Stimulated activated effector memory CD8-positive, alpha-beta T cell treated with anti-CD3 and anti-CD28 coated beads, Interleukin-12 subunit alpha, Interleukin-12 subunit beta, amount 100 ng/mL, for 72 hours (primary cell): ENCODE results near the gene UXT.
"Not testable (repeated sequence)": the region's sequence is repeated elsewhere in the genome, so short reads cannot be mapped to it uniquely, and the experiment has no call there.

Source experiments
- ATAC-seq: fragments of 150-1000 bp; cut with Tn5 transposase; 2 replicates; pipeline ENCODE4 v1.10.0; 2021
- DNase-seq, 2 donors: peaks; one replicate each; pipeline ENCODE4 v3.0.0; 2021 to 2022; ENCODE audit warnings: low spot score in 2 of 2
- H3K27ac Mint-ChIP-seq: one replicate; pipeline ENCODE4 v1.8.0; 2022; ENCODE audit warnings: mild to moderate bottlenecking, mixed read lengths
- H3K36me3 Mint-ChIP-seq: one replicate; pipeline ENCODE4 v1.8.0; 2022; ENCODE audit warnings: mild to moderate bottlenecking, mixed read lengths
- H3K4me1 Mint-ChIP-seq: one replicate; pipeline ENCODE4 v1.8.0; 2022; ENCODE audit warnings: mixed read lengths
- H3K4me3 Mint-ChIP-seq: one replicate; pipeline ENCODE4 v1.8.0; 2022; ENCODE audit warnings: mild to moderate bottlenecking, mixed read lengths
- H3K9me3 Mint-ChIP-seq: one replicate; pipeline ENCODE4 v1.8.0; 2022; ENCODE audit warnings: mixed read lengths

Gene UXT

DNA sequence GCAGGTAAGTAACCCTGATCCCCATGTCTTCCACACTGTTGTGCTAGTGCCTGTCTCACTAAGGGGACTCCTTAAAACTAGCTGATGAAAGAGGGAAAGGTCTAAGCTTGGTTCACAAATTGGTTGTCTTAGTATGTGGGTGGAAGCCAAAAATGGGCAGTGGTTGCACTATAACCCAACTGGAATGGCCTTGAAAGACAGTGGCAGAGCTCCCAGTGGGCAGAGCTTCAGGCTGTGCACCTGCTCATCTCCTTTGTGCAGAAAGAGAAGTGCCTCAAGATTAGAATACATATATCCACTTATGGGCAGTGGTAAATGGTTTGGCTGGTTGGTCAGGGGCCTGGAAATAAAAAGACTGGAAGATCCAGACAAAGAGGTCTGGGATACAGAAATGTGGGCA, 46.6 kb downstream of the UXT start:
- no peak overlapping the region for H3K27ac Mint-ChIP-seq
- H3K9me3 Mint-ChIP-seq: no peaks in the 10 kb centered on the region
- no peak overlapping the region for H3K4me3 Mint-ChIP-seq
- H3K4me1 Mint-ChIP-seq: no peaks in the 10 kb centered on the region
- DNase-seq (no peak), ATAC-seq (no peak)
- no peaks in the 10 kb centered on the region for H3K36me3 Mint-ChIP-seq

DNA sequence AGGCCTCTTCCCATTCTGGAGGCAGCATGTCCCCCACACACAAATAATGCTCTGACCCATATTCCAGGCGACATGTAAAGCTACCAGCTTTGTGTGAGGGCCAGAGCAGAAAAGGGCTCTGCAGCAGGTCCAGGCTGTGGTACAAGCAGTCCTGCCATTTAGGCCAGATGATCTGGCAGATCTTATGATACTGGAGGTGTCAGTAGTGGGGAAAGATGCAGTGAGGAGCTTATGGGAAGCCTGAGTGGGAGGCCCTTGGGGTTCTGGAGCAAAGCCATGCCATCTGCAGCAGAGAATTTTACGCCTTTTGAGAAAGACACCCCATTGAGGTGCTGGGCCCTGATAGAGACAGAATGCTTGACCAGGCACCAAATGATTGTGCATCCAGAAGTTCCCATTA, 47.1 kb downstream of the UXT start:
- Mint-ChIP-seq H3K4me1 (no peaks in the 10 kb centered on the region), H3K9me3 (no peaks in the 10 kb centered on the region), H3K4me3 (no peak overlapping the region), H3K27ac (no peak overlapping the region), H3K36me3 (no peaks in the 10 kb centered on the region)
- ATAC-seq (no peak), DNase-seq (no peak)

DNA sequence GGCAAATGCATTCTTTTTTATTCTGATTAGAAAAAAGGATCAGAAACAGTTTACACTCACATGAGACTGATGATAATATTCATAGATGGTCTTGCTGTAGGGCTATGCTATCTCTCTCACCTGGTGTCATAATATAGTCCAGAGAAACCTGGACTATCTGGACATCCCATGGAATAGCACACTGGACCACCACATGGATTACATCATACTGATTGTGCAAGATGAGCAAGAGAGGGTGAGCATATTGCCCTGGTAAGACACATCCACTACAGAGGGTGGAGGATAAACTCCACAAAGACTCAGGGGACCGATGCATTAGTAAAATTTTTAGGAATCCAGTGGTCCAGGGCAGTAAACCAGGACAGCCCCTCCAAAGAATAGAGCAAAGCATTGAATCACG, 47.5 kb downstream of the UXT start:
- Mint-ChIP-seq H3K9me3 (no peaks in the 10 kb centered on the region), H3K27ac (no peak overlapping the region), H3K4me3 (no peak overlapping the region), H3K4me1 (no peaks in the 10 kb centered on the region), H3K36me3 (no peaks in the 10 kb centered on the region)
- DNase-seq (no peak), ATAC-seq (no peak)

DNA sequence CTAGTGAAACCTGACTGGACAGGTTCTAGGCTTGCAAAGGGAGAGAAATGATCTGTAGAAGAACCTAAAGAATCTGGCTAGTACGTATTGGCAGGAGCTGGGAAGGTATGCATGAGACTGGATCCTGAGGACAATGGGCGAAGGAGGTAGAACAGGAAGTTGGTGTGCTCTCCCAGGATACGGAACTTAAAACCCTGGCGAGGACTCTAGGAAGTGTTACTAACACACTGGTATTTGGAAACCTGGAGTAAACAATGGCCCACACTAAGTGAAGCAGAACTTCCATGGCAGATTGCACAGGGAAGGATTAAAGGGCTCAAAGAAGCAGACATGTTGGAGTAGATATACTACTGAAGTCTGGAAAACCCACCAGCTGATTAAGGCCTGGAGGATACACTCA, 48.5 kb downstream of the UXT start:
- no peak for DNase-seq

DNA sequence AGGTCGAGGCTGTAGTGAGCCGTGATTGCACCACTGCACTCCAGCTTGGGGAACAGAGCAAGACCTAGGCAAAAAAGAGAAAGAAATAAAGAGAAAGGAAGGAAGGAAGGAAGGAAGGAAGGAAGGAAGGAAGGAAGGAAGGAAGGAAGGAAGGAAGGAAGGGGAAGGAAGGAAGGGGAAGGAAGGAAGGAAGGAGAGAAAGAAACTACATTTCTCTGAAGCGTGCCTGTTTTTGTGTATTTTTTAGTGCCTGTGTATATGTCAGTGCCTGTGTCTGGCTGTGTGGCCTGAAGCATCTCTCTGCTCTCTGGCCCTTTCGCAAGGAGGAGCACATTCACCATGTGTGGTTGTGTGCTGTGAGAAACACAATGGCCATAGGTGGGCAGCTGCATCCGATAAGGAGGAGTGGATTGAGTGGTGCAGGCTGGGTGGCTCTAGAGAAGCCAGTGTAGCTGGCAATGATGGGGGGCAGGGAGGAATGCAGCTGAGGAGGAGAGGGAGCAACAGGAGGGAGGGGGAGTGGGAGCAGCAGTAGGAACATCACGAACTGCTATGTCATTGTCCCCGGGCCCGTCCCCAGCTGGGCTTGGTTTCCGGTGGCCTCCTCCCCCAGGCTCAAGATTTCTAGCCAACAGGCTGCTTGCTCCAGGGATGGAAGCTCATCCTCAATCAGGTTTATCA, 50.7 kb downstream of the UXT start:
- H3K4me1 Mint-ChIP-seq: no peaks in the 10 kb centered on the region
- DNase-seq: no peak
- ATAC-seq: no peak
- H3K36me3 Mint-ChIP-seq: no peaks in the 10 kb centered on the region
- no peak overlapping the region for H3K4me3 Mint-ChIP-seq
- no peaks in the 10 kb centered on the region for H3K9me3 Mint-ChIP-seq
- no peak overlapping the region for H3K27ac Mint-ChIP-seq

More for the DNA sequence above, 48.5 kb downstream of the UXT start:
- no peaks in the 10 kb centered on the region for H3K4me1 Mint-ChIP-seq
- H3K36me3 Mint-ChIP-seq: no peaks in the 10 kb centered on the region
- no peak for ATAC-seq
- H3K9me3 Mint-ChIP-seq: no peaks in the 10 kb centered on the region
- H3K27ac Mint-ChIP-seq: no peak overlapping the region
- no peak overlapping the region for H3K4me3 Mint-ChIP-seq

DNA sequence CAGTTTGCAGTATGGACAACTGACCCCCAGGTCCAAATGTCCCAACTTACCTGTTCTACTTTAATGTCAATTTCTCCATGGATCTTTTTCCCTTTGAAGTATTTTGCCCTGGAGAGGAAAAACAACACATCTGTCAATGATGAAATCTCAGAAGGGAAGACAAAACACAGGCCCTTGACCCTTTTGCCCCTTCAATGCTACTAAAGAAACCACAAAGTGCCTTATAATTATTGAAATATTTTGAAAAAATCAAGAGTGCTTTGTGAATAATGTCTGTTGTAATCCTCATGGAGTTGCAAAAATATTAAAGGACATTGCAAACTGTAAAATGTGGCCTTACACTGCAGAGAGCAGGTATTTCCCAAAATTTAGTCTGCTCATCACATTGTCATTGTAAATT, 51.9 kb downstream of the UXT start:
- H3K4me3 Mint-ChIP-seq: no peak overlapping the region
- ATAC-seq (no peak), DNase-seq (no peak)
- H3K36me3 Mint-ChIP-seq: no peaks in the 10 kb centered on the region
- no peak overlapping the region for H3K27ac Mint-ChIP-seq
- no peaks in the 10 kb centered on the region for H3K4me1 Mint-ChIP-seq
- no peaks in the 10 kb centered on the region for H3K9me3 Mint-ChIP-seq

DNA sequence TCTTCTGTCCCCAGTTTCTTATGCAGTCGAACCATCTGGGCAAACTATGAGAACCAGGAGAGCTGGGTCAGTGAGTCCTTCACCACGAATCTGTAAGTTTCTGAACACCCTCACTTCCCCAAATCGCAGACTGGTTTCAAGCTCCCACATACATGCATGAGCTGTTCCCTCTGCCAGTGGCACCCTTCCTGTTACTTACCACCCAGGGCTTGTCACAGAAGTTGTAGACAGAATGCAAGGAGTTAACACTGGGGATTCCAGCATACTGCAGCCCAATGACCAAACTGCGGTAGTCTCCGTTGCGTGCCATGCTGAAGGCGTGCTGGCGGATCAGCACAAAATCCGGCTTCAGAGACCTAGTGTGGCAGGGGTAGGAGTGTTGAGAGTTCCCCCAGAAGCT, 54.0 kb downstream of the UXT start:
- Mint-ChIP-seq H3K9me3 (peaks cover 2% of the 10 kb centered on the region), H3K4me3 (no peak overlapping the region), H3K4me1 (no peaks in the 10 kb centered on the region), H3K27ac (no peak overlapping the region), H3K36me3 (no peaks in the 10 kb centered on the region)
- ATAC-seq (no peak), DNase-seq (no peak)

DNA sequence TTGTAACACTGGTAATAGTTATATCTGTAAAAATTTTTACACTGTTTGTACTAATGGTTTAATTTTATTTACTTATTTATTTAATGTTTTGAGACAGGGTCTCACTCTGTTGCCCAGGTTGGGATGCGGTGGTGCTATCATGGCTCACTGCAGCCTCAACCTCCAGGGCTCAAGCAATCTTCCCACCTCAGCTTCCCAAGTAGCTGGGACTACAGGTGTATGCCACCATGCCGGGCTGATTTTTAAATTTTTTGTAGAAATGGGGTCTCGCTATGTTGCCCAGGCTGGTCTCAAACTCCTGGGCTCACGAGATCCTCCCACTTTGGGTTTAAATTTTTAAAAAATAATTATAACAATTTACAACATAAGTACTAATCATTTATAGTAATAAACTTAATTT, 55.9 kb downstream of the UXT start:
- not testable (repeated sequence) for H3K27ac Mint-ChIP-seq, ATAC-seq

More for the DNA sequence above, 55.9 kb downstream of the UXT start:
- not testable (repeated sequence) for DNase-seq, H3K36me3 Mint-ChIP-seq, H3K9me3 Mint-ChIP-seq, H3K4me3 Mint-ChIP-seq, H3K4me1 Mint-ChIP-seq
